CD4-positive, alpha-beta T cell (primary cell): ENCODE results near the gene IQGAP1. TPM values are rescaled to one million over a fixed set of nuclear protein-coding genes. Genes with fewer than 3 reads are reported as not detected.
A peak's percentile ranks its signal among the peaks of the same experiment; 100 is the strongest.

Source experiments
- ATAC-seq: fragments of 200-7000 bp; cut with Tn5 transposase; one replicate; pipeline ENCODE4 v1.10.0; 2022; ENCODE audit warnings: mild to moderate bottlenecking; ENCODE audit not compliant: poor library complexity
- CTCF ChIA-PET: fragments of 350-600 bp; sonication (Branson Sonifier 250); formaldehyde crosslinking; loops from one replicate; lab custom pipeline; 2021; ENCODE audit warnings: antibody characterized with exemption, inconsistent platforms; lab: Charles Lee
- POLR2A ChIA-PET: fragments of 350-600 bp; sonication (Branson Sonifier 250); formaldehyde crosslinking; loops from one replicate; lab custom pipeline; 2021; ENCODE audit warnings: antibody characterized with exemption, inconsistent platforms; lab: Charles Lee
- DNase-seq, 14 experiments: peaks; one replicate each; pipeline ENCODE4 v3.0.0-alpha.2; 2013 to 2020; ENCODE audit warnings: mixed read lengths in 2 of 14
- H3K27ac ChIP-seq, 2 donors: one replicate each; pipeline versions ENCODE4 v1.5.1 to v1.7.0; 2013; ENCODE audit warnings: low read length in 2 of 2, low read depth in 1 of 2, mild to moderate bottlenecking in 1 of 2
- H3K27me3 ChIP-seq, 2 experiments: 1 replicate in 1 of 2; 2 replicates in 1 of 2; pipeline versions ENCODE4 v1.6.1 to v1.7.0; 2013; ENCODE audit warnings: low read length in 2 of 2, control low read depth in 1 of 2, mild to moderate bottlenecking in 1 of 2, moderate library complexity in 1 of 2; ENCODE audit not compliant: insufficient read depth in 2 of 2, control insufficient read depth in 1 of 2
- H3K36me3 ChIP-seq: one replicate; pipeline ENCODE4 v1.6.1; 2013; ENCODE audit warnings: low read length, control low read depth; ENCODE audit not compliant: insufficient read depth
- H3K4me1 ChIP-seq: one replicate; pipeline ENCODE4 v1.6.1; 2013; ENCODE audit warnings: low read length, control low read depth; ENCODE audit not compliant: insufficient read depth
- H3K4me3 ChIP-seq: one replicate; pipeline ENCODE4 v1.5.1; 2013; ENCODE audit warnings: mild to moderate bottlenecking, low read length, moderate library complexity
- H3K9me3 ChIP-seq, 2 experiments: 1 replicate in 1 of 2; 2 replicates in 1 of 2; pipeline versions ENCODE4 v1.6.1 to v1.7.0; 2013; ENCODE audit warnings: low read length in 2 of 2, mild to moderate bottlenecking in 2 of 2, control low read depth in 1 of 2, moderate library complexity in 1 of 2; ENCODE audit not compliant: control insufficient read depth in 1 of 2, insufficient read depth in 1 of 2
- H3K27ac Mint-ChIP-seq: one replicate; pipeline ENCODE4 v1.8.0; 2020; ENCODE audit warnings: mixed read lengths
- H3K27me3 Mint-ChIP-seq: one replicate; pipeline ENCODE4 v1.8.0; 2021; ENCODE audit warnings: mixed read lengths
- H3K36me3 Mint-ChIP-seq: one replicate; pipeline ENCODE4 v1.8.0; 2021; ENCODE audit warnings: low read depth, mixed read lengths
- H3K4me1 Mint-ChIP-seq: one replicate; pipeline ENCODE4 v1.8.0; 2021; ENCODE audit warnings: low read depth, mixed read lengths
- H3K4me3 Mint-ChIP-seq: one replicate; pipeline ENCODE4 v1.8.0; 2020; ENCODE audit warnings: mild to moderate bottlenecking, mixed read lengths
- H3K9me3 Mint-ChIP-seq: one replicate; pipeline ENCODE4 v1.8.0; 2020; ENCODE audit warnings: mixed read lengths
- CTCF ChIP-seq: fragments of 200-600 bp; IDR thresholded peaks from one replicate; pipeline ENCODE4 v1.8.0; 2022; ENCODE audit warnings: antibody characterized with exemption, mild to moderate bottlenecking
- intact Hi-C, 2 experiments: fragments of 100-400 bp; cut with DNase I in 1 of 2; cut with micrococcal nuclease in 1 of 2; formaldehyde crosslinking; loops; one replicate each; pipeline versions ENCODE4 v1.15.1 to v1.9.0; 2023 to 2025; cut with DNase I, micrococcal nuclease
- total RNA-seq, 174 experiments: library from RNA in 2 of 174; stranded (reverse) in 2 of 174; gene quantifications; one replicate each; pipeline ENCODE4 v1.2.3 and lab custom pipeline; 2021 to 2026

IQGAP1 gene
- total RNA-seq, 2 experiments from 2014 or later, result 76.8 to 78.7 TPM

- Mint-ChIP-seq H3K27me3 (no peaks in the 10 kb centered on the region), H3K9me3 (no peaks in the 10 kb centered on the region), H3K4me3 (no peak overlapping the region), H3K4me1 (peaks cover 51% of the 10 kb centered on the region), H3K27ac (peak overlapping the region; percentile 74), H3K36me3 (peaks cover 34% of the 10 kb centered on the region)
- TF ChIP-seq CTCF, result no peak
- peaks cover 29% of the 10 kb centered on the region for H3K4me1 ChIP-seq
- ATAC-seq, result no peak
- ChIA-PET POLR2A (interaction anchor here (2.3 kb wide), 1 partner anchor 11 kb away, joined by 6 read pairs; no protein-coding TSS in a partner anchor), CTCF (no interaction called here)
- H3K27ac ChIP-seq, result no peak overlapping the region
- peaks cover 29% of the 10 kb centered on the region for H3K36me3 ChIP-seq
- H3K4me3 ChIP-seq, result no peak overlapping the region
- H3K9me3 ChIP-seq, result no peaks in the 10 kb centered on the region
- intact Hi-C loops, result loop anchor here in 1 of 2 experiments (5.0 to 10.0 kb wide), 2 partner anchors 61 to 62 kb away; no protein-coding TSS in a partner anchor
- H3K27me3 ChIP-seq, result no peaks in the 10 kb centered on the region
- no peak for DNase-seq
Measured at GRCh38 chr15:90423801-90424319, 35.8 kb downstream of the IQGAP1 start.

- POLR2A ChIA-PET, result interaction anchor here (0.8 kb wide), 1 partner anchor 89 kb away, joined by 6 read pairs; no protein-coding TSS in a partner anchor
- H3K36me3 Mint-ChIP-seq, result peaks cover 51% of the 10 kb centered on the region
- no peaks in the 10 kb centered on the region for H3K9me3 ChIP-seq
- H3K4me1 Mint-ChIP-seq, result peaks cover 42% of the 10 kb centered on the region
- H3K4me3 ChIP-seq, result no peak overlapping the region
- no peak overlapping the region for H3K27ac ChIP-seq
- peaks cover 21% of the 10 kb centered on the region for H3K4me1 ChIP-seq
- no peaks in the 10 kb centered on the region for H3K27me3 Mint-ChIP-seq
- H3K36me3 ChIP-seq, result peaks cover 44% of the 10 kb centered on the region
- CTCF ChIA-PET, result interaction anchor here (1.0 to 1.4 kb wide), 2 partner anchors 44 to 64 kb away, joined by 3 to 4 read pairs; no protein-coding TSS in a partner anchor
- H3K27ac Mint-ChIP-seq, result no peak overlapping the region
- ATAC-seq (no peak), DNase-seq (no peak)
- TF ChIP-seq CTCF, result no peak
- H3K27me3 ChIP-seq, result no peaks in the 10 kb centered on the region
- intact Hi-C loops, result loop anchor here (5.0 to 10.0 kb wide), 2 partner anchors 34 to 59 kb away; no protein-coding TSS in a partner anchor
- no peak overlapping the region for H3K4me3 Mint-ChIP-seq
- no peaks in the 10 kb centered on the region for H3K9me3 Mint-ChIP-seq
Measured at GRCh38 chr15:90425726-90426346, 37.8 kb downstream of the IQGAP1 start.

- H3K27ac Mint-ChIP-seq, result no peak overlapping the region
- H3K27me3 Mint-ChIP-seq, result no peaks in the 10 kb centered on the region
- H3K36me3 Mint-ChIP-seq, result peaks cover 64% of the 10 kb centered on the region
- no peak overlapping the region for H3K4me3 ChIP-seq
- ATAC-seq (no peak), DNase-seq (no peak)
- ChIA-PET CTCF (no interaction called here), POLR2A (no interaction called here)
- H3K9me3 Mint-ChIP-seq, result no peaks in the 10 kb centered on the region
- peaks cover 9% of the 10 kb centered on the region for H3K4me1 ChIP-seq
- TF ChIP-seq CTCF, result no peak
- H3K9me3 ChIP-seq, result no peaks in the 10 kb centered on the region
- H3K4me3 Mint-ChIP-seq, result no peak overlapping the region
- peaks cover 51% of the 10 kb centered on the region for H3K4me1 Mint-ChIP-seq
- H3K27ac ChIP-seq, result no peak overlapping the region
- peaks cover 45% of the 10 kb centered on the region for H3K36me3 ChIP-seq
- intact Hi-C loops, result loop anchor here (5.0 to 10.0 kb wide), 2 partner anchors 35 to 58 kb away; no protein-coding TSS in a partner anchor
- no peaks in the 10 kb centered on the region for H3K27me3 ChIP-seq
Measured at GRCh38 chr15:90427185-90427584, 39.1 kb downstream of the IQGAP1 start.
